Stimulated activated CD8-positive, alpha-beta memory T cell treated with anti-CD3 and anti-CD28 coated beads, Interleukin-12 subunit alpha, Interleukin-12 subunit beta, amount 100 ng/mL, for 1 hour (primary cell): Measurements from ENCODE around the gene ATP8B1.
"Not testable (repeated sequence)": the region's sequence is repeated elsewhere in the genome, so short reads cannot be mapped to it uniquely, and the experiment has no call there.

ENCODE experiments used
- DNase-seq: peaks from one replicate; pipeline ENCODE4 v3.0.0-alpha.2; 2020; ENCODE audit warnings: low read depth

The ATP8B1 gene

GRCh38 chr18:57719211-57719935, 83.7 kb downstream of the ATP8B1 start:
- not testable (repeated sequence) for DNase-seq

DNA sequence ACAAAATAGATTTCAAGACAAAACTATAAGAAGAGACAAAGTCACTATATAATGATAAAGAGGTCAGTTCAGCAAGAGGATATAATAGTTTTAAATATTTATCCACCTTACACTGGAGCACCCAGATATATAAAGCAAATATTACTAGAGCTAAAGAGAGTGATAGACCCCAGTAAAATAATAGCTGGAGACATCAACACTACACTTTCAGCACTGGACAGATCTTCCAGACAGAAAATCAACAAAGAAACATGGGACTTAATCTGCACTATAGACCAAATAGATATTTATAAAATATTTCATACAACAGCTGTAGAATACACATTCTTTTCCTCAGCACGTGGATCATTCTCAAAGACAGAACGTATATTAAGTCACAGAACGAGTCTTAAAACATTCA, 86.6 kb downstream of the ATP8B1 start:
- DNase-seq: no peak

DNA sequence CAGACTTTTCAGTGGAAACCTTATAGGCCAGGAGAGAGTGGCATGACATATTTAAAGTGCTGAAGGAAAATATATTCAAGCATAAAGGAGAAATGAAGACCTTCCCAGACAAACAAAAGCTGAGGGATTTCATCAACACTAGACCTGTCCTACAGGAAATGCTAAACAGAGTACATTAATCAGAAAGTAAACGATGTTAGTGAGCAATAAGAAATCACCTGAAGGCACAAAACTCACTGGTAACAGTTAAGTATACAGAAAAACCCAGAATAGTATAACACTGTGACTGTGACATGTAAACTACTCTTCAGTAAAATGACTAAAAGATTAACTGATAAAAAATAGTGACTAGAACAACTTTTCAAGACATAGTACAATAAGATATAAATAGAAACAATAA, 87.4 kb downstream of the ATP8B1 start:
- no peak for DNase-seq

GRCh38 chr18:57715073-57715472, 88.0 kb downstream of the ATP8B1 start:
- DNase-seq: no peak

GRCh38 chr18:57710226-57710625, 92.9 kb downstream of the ATP8B1 start:
- DNase-seq: no peak

DNA sequence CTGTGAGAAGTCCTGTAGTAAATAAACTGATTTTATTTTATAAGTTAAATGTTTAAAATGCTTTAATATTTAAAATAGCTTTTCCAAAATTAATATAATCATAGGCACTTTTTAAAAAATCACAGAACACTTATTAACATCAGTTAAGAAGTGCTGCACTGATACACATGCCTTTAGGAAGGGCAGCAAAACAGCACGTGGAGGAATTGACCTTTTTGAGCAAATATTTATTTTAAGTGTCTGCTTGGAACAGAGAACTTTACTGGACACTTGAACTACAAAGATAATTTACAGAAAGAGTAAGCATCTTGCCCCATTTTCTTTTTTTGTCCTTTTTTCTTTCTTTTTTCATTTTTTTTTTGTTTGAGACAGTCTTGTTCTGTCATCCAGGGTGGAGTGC, 93.8 kb downstream of the ATP8B1 start:
- no peak for DNase-seq

DNA sequence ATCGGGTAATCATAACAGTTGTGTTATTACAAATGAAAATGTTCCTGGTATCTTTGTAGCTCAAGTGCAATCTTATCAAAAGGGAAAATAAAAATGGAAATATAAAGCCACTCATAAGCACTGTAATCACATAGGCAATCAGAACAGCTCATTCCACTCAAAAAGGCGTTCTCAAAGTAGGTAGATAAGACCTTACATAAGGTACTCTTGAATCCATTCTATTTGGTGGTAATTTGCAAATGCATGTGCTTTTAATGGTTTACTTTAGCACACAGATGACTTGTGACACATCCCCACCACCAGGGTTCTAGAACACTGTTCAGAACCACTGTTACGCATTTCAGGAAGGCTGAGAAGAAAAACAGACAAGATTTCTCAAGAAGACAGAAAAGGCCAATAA, 94.8 kb downstream of the ATP8B1 start:
- DNase-seq: no peak

DNA sequence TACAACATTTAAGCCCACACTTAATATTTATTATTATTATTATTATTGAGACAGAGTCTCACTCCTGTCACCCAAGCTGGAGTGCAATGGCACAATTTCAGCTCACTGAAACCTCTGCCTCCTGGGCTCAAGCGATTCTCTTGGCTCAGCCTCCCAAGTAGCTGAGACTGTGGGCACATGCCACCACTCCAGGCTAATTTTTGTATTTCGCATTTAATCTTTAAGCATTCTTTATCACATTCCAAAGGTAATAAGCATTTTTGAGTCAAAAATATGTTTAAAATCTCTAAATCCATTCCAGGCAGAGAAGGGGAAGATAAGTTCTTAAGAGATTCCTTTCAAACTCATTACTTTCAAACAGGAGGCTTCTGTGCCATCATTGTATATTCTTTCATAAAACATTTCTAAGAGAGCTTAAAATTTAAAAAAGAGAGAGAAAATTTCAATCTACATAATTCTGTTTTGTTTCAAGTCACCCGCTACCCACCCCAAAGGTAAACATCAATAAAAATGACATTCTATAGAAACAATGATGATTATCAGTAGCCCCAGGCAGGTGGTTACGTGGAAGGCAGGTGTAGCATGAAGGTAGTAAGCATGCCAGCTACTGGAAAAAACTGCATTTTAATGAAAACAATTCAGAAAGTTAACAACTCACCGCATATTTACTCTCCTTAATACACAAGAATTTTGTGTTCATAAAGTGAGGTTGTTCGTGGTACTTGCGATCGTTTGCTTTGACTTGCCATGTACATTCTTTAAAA, 97.1 kb downstream of the ATP8B1 start:
- no peak for DNase-seq

- no peak for DNase-seq
Observed at GRCh38 chr18:57705011-57705410, 98.1 kb downstream of the ATP8B1 start.

DNA sequence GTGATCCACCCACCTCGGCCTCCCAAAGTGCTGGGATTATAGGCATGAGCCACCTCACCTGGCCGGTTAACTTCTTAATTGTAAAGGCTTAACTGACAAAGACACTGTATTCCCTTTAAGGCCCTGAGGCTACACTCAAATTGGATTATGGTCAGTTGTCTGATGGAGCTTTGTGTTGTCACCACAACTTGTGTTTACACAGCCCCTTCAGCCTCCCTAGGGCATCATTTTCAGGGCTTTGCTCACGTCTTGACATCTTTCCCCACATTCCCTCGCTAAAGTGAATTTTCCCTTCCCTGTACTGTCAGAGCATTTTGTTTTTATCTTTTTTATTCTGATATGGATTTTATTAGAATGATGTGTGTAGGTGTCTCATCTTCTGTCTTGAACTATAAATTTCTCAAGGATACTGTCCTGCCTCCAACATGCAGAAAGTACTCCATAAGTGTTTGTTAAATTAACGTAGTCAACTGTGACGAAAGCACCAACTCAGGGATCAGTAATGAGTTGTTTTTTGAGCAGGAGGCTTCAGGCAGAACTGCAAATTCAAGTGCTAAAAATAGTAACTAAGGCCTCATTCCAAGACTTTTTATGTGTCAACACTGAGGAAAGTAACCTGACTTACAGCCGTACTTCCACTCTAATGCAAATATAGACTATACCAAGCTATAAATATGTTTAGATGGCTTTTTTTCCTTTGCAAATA, 104.4 kb downstream of the ATP8B1 start:
- DNase-seq: no peak

- DNase-seq: no peak
Observed at GRCh38 chr18:57697426-57697825, 105.7 kb downstream of the ATP8B1 start.

- DNase-seq: no peak
Observed at GRCh38 chr18:57696271-57696670, 106.8 kb downstream of the ATP8B1 start.

DNA sequence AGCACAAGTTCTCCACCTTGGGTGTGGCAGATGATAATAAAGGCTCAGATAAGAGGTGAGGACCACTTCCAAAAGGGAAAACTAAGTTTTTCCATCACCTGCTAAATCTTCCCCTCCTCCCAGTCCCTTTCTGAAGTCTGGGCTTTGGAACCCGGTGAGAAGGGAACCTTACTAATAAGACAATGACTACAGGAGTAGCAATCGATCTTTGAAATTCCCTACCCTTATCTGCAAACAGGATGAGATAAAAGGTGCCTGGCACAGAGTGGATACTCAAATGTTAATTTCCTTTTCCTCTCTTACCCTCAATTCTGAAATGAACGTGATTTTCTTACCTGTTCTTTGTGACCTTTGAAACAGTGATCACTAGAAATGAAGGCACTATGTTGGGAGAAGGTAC, 111.8 kb downstream of the ATP8B1 start:
- DNase-seq: no peak

GRCh38 chr18:57687970-57688369, 115.1 kb downstream of the ATP8B1 start:
- no peak for DNase-seq

- DNase-seq: no peak
Observed at GRCh38 chr18:57683470-57683869, 119.6 kb downstream of the ATP8B1 start.

DNA sequence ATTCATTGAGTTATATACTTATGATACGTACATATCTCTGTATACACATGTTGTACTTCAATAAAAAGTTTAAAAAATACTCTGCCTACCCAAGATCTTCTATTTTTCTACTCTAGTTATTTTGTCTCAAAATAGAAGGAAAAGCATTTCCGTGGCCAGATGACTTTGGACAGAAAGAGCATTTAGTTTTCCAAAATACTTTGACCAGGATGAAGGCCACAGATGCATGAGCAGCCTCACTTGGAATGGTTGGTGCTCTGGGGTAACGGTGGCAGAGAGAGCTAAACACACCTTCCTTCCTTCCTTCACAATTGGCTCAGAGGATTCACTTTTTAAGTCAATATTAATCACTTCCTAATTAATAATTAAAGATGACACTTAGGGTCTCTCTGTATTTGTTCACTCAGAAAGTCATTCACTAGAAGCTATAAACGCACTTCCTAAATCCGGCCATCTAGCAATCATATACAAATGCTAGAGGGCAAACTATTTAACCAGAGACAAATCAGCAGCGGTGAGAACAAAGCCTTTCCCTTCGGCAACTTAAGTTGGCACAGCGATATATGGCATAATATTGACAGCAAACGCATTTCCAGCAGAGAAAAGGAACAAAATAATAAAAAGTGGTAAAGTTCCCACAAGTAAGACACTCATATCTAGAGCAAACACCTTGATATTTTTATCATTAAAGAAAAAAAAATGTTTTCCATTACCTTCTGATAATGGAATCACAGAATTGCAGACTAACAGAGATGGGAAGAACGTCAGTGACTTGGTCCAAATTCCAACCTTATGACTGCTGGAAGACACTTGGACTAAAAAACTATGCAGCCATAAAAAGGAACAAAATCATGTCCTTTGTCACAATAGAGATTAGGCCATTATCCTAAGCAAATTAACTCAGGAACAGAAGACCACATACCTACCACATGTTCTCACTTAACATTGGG, 125.6 kb downstream of the ATP8B1 start:
- DNase-seq: no peak

GRCh38 chr18:57674891-57675290, 128.2 kb downstream of the ATP8B1 start:
- no peak for DNase-seq

GRCh38 chr18:57670046-57670445, 133.1 kb downstream of the ATP8B1 start:
- DNase-seq: no peak

- no peak for DNase-seq
Observed at GRCh38 chr18:57668021-57668420, 135.1 kb downstream of the ATP8B1 start.

DNA sequence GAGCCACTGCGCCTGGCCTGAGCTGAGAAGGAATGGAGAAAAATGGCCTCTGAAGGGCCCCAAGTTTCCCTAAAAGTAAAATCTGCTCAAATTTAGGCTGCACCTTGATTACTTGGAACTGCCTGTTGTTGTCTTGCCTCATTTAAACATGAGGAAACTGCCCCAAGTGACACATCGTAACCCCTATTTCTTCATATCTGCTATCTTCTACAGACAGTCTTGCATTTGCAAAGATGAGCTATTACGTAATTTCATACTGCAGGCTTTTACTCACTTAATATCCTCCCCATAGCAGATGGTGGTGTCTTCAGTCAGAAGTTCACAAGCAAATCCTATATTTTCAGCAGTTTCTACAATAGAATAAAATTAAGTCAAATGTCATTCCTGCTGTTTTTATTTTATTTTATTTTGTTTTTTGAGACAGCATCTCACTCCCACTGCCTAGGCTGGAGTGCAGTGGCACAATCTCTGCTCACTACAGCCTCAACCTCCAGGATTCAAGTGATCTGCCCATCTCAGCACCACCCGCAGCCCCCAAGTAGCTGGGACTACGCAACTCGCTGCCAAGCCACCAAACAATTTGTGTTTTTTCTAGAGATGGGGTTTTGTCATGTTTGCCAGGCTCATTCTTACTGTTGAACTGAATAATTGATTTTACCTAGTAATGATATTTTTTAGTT, 136.2 kb downstream of the ATP8B1 start:
- no peak for DNase-seq

- no peak for DNase-seq
Observed at GRCh38 chr18:57664568-57665165, 138.4 kb downstream of the ATP8B1 start.
